ENCODE data around the gene PRSS27.

PRSS27 gene

DNA sequence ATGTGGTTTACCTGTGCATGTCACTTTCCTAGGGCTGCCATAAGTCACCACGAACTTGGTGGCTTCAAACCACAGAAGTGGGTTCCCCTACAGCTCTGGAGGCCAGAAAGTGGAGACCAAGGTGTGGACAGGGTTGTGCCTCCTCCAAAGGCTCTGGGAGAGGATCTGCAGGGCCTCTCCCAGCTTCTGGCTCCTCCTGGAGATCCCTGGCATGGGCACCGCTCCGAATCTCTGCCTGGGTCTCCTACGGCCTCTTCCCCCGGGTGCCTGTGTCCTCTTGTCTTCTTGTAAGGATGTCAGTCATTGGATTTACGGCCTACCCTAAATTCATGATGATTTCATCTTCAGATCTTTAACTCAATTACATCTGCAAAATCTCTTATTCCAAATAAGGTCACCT lies 29.9 kb upstream of the PRSS27 start:
- no peak for DNase-seq

DNA sequence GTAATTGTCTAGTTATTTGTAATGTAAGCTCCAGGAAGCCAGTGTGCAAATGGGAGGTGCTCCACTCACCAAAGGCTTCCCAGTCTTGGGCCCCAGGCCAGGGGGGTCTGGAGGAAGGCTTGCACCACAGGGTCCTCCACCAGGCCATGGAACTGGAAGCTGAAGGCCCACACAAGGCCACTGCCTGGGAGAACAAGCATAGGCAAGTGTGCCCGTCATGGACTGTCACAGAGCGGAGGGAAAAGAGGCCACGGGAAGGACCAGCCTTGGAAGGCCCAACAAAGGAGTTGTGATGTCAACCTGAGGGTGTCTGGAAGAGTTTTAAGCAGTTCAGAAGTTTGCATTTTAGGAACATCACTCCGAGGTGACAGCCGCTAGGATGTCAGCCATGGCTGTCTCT lies 29.5 kb upstream of the PRSS27 start:
- no peak for DNase-seq

DNA sequence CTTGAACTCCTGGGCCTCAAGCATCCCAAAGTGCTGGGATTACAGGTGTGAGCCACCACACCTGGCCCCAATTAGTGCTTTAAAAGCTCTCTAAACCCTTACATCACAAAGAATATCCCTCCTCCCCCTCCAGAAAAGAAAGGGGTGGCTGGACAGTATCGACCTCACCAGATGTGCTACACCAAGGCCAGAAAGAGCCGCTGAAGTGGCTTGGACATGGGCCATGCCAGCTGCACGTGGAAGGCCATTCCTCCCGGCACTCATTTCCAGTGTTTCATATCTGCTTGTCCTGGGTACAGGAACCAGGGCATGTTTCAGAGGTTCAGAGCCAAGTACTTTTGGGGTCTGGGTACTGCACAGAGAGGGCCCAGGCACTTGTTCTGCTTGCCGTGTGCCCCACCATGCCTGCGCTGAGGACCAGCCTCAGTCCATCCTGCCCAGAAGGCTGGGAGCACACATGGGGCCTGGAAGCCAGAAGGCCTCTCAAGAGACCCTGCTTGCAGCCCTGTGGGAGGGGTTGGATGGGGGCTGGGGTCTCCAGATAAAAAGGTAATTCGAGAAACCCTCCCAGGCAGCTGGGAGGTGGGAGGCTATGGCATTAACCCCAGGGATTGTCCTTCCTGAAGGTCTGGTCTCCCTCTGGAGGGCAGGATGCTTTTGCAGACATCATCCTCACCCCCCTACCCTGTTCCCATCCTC lies 28.9 kb upstream of the PRSS27 start:
- no peak for DNase-seq

DNA sequence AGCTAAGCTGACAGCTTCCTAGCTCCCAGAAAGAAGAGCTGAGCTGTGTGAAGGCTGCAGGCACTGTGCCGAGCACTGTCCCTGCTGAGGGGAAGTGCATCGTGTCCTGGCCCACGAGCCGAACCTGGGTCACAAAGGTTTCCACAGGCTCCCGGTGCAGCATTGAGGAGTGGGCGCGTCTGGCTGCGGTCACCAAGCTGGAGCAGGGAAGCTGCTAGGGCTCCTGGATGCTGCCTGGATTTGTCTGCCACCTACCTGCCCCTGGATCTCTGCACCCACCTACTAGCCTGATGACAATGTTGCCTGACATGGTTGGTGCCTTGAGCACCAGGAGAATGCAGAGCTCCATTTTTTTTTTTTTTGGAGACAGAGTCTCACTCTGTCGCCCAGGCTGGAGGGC lies 25.9 kb upstream of the PRSS27 start:
- no peak for DNase-seq

DNA sequence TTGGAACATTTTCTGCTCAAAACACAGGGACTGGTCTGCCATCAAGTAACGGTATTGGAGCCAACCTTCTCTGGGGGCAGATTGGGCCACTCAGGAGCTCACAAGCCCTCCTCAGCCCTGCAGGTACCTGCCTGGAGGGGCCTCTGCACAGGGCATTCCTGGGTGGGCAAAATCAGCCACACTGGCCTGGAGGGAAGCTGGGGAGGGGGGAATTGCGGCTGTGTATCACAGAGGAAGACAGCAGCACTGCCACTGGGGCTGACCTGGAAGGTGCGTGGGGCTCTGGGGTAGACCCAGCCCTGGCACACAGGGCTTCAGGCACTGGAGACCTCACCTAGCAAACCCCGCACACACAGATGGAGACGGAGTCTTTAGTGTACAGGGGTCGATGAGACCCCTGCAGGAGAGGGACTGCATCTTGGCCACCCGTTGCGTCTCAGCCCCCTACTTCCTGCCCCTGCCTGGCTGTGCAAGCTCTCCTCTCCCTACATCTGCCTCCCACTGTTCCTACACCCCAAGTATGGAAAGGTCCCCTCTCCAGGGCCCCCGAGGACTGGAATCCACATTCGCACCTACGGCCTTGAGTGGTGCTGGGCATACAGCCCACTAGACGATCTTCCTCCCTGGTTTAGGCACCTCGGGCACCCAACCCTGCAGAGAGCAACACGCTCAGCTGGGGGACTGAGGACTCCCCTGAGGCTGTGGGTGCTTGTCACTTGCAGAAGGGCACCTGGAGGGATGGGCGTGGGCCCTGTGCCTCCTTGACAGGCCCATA lies 25.3 kb upstream of the PRSS27 start:
- DNase-seq = no peak

DNA sequence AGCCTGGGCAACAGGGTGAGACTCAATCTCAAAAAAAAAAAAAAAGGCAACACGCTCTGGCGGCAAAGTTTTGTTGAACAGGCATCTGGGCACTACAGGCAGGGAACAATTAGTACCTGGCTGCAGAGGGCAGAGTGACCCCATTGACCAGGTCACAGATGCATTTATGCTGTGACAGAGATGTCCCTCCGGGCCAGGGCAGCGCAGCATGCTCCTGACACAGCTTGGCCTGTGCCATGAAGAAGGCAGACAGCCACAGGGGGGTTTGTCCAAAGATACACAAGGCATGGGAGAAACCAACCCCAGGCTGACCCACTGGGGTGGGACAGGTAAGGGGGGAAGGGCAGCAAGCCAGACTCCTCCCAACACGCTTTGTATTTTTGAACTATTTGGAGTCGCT lies 24.7 kb upstream of the PRSS27 start:
- DNase-seq = no peak

DNA sequence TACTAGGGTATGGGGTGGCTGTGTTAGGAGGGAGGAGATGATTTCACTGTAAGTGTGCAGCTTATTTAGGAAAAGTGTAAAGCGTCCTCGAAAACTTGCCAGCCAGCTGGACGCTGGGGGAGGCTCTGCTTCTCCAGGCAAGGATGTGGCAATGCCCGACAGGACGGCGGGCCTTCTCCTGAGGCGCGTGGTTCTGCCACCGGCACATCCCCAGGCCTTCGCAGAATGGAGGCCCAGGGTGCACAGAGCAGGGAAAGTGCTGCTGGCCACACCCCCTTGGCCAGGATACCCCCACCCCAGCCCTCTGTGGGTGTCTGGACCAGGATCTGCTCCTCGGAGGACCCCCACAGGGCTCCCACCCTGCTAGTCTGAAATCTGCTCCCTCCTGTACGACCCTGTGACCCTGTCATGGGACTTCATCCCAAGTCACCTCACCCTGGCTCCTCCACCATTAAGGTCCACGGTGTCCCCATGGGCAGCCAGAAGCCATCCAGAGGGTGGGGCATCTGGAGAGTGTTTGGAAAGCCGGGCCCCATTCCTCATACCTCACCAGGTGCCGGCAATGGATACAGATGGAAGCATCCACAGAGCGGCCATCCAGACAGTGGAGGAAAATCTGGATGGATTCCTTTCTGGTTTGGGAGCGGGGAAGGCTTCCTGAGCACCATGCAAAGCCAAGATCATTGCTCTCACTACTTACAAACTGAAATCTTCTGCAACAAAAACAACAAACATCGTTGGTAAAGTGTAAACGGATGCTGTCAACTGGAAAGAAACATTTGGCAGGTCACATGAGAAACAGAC lies 23.2 kb upstream of the PRSS27 start:
- no peak for DNase-seq

DNA sequence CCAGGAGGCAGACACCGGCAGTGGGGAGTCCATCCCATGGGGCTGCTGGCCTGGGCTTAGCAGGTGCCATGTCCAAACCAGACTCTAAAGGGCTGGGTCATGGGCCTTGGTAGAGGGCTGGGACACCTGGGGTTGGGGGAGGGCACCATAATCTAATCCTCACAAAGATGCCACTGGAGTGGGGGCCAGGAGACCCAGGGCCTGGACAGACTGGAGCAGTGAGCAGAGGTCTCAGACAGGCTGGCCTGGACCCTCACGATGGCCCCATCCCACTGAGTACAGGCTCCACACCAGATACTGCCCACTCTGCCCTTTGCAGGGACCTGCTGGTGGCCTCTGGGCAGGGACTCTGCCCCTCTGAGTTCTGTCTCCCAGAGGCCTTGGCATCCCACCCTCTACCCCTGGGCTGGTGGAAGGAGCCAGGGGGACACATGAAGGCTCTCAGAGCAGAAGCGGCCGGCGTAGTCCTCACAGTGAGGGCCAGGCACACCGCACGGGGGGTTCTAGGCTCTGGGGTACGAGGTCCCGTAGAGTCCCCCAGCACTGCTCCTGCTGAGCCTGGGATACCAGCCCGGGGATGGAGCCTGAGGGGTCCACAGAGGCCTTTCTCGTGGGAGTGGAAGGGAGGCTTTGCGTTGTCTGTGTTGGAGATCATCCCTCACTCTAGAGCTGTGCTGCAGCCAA lies 22.4 kb upstream of the PRSS27 start:
- no peak for DNase-seq

DNA sequence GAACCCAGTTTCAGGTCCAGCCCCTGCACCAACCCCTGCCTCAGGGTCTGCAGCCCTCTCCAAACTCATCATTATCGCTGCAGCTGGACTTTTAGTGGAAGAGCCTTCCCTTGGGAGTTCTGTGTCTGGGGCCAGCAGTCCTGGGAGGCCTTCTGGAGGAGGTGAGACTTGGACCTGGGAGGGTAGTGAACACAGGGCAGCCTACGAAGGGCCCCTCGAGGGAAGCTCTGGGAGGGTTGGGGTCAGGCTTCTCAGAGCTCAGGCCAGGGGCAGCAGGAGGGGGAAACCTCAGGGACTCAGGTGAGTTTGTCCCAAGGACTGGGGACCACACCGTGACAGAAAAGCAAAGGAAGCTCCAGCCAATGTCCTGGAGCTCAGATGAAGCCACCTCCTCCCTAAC lies 21.1 kb upstream of the PRSS27 start:
- no peak for DNase-seq

DNA sequence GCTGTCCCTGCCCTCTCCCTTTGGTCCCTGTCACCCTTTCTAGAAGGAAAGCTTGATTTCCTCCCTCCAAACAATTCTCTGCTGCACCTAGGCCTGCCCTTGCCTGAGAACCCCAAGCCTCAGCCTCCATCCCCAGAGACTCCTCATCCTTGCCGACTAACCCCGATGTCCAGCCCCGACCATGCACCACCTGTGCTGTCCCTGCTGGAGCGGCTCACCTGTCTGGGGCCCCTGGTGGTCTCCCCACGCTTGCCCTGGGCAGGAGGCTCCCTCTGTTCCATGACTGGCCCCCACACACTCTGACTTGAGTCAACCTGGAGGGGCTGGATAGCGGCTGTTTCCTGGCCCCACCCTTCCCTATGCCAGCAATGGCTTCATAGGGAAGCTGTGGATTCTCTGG lies 20.5 kb upstream of the PRSS27 start:
- DNase-seq = no peak

DNA sequence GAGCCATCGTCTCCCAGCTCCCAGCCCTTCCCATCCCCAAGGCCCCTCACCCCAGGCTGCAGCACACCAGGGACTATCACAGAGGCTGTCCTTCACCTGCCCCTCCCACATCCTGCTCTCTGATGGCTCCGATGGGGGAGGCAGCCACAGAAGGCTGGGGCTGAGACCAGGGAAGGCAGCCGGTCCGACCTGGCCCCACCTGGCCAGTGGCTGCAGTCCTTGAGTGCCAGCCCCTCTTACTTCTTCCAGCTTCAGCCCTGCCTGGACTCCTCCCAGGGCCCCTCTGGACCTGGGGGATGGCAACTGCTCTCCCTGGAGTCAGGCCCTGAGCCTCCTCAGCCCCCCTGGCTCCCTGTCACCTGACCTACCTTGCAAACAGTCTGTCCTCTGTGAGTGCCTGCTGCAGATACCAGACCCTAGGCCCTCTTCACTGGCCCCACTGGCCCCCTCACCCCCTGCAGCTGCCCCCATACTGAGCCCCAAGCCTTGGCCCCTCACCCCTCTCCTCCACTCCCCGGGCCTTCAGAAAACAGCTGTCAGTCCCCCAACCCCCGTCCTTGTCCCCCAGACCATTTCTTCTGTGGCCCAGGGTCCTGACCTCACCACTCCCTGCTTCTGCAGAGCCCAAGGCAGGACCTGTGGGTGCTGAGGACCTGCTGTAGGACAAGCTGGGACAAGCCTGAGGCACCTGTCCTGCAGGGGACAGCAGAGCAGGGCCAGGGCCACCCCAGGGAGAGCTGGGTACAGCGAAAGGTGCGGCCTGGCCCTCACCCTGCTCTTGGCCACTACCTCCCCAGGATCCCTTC lies 19.8 kb upstream of the PRSS27 start:
- no peak for DNase-seq

DNA sequence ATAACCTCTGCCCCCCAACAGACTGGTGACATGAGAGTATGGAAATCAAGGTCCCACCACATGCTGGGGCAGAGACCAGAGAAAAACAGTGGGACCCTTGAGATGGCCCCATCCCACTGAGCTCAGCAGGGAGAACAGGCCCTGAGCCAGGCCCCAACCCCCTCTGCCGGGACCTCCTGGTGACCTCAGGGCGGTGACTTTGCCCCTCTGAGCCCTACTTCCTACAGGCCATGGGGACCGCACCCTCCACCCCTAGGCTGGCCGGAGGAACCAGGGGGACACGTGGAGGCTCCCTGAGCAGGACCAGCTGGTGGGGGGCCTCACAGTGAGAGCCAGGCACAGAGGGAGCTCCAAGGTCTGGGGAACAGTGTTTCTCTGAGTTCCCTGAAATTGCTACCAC lies 18.6 kb upstream of the PRSS27 start:
- DNase-seq = no peak

DNA sequence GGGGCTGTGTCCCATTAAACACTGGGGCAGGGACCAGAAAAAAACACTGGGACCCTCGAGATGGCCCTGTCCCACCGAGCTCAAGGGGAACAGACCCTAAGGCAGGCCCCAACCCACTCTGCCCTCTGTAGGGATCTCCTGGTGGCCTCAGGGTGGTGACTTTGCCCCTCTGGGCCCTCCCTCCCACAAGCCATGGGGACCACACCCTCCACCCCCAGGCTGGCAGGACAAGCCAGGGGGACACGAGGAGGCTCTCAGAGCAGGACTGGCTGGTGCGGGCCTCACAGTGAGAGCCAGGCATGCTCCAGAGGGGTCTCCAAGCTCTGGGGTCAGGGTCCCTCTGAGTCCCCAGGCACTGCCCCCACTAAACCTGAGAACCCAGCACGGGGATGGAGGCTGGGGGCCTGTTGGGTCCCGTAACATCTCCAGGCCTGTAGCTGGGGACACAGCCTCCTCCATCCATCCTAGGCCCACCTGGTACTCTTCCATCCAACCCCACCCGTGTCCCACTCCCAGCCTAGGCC lies 17.9 kb upstream of the PRSS27 start:
- no peak for DNase-seq

DNA sequence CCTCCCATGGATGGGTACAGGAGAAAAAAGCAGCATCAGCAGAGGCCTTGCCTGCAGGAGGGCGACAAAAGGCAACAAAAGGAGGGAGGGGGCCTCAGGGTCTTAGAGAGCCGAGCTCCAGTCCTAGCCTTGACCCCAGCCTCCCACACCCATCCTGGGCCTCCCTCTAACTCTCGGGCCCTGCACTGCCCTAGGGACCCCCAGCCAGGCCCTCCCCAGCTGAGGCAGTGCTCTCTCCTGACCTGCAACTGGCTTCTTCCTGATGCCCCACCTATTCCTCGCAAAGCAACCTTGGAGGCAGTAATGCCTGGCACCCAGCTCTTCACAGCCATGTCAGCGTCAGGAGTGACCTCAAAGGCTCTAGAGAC lies 17.2 kb upstream of the PRSS27 start:
- DNase-seq = no peak

DNA sequence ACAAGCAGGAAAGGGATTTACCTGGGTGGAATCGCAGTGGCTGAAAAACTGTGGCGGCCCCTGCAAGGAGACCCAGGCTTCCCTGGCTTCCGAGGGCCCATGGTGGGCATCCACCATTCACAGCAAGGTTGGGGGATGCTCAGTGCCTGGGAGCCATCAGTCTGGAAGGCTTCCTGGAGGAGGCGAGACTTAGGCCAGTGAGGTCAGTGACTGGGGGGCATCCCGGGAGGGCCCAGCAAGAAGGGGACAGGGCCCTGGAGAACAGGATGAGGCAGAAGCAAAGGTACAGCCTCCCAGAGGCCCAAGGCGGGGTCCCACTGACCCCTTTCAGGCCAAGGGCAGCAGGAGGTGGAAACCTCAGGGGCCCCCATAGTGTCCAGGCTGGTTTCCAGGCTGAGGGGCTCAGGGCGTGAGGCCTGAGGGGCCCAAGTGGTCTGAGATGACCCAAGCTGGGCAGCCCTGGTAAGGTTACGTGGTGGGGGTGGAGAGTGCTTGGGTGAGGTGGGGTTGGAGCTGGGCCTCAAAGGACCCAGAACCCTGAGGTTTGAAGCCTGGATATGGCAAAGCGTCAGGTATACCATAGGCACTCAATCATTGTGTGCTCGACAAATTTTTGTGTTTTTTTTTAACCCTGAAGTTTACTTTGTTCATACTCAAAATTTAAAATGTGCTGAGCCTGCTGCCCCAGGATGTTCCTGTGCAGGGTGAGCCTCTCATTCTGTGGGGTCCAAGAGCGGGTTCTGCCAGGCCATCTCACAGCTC lies 16.6 kb upstream of the PRSS27 start:
- DNase-seq = no peak

DNA sequence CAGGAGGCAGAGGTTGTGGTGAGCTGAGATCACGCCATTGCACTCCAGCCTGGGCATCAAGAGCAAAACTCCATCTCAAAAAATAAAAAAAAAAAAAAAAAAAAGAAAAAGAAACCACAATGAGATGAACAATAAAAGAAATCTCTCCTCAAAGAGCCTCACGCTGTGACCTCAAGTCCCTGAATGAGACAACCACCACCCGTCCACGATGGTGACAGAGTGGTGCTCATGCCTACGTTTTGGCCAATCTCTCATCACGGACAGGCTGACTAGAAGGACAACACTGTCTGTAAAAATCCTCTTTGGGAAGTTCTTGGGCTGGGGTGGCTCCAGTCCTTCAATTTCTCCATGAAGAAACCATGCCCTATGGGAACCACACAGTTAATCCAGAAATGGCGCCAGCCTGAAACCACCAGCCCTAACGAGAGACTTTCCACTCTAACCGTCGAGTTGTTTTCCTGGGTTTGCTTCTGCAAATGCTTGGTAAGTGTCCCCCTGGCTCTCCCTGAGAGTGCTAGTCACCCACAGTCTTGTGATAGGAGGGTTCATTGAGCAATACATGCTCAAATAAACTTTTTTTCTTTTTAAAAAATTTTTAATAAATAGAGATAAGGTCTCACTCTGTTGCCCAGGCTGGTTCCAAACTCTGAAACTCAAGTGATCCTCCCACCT lies 15.0 kb upstream of the PRSS27 start:
- no peak for DNase-seq

DNA sequence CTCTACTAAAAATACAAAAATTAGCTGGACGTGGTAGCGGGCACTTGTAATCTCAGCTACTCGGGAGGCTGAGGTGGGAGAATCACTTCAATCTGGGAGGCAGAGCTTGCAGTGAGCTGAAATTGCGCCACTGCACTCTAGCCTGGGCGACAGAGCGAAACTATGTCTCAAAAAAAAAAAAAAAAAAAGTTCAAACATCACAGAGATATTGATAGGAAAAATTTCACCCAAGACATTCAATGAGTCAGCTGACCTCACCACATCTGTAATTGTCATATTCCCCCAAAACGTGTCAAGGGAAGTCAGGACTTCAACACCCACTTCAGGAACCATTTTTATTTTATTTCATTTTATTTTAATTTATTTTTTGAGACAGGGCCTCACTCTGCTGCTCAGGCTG lies 8.0 kb upstream of the PRSS27 start:
- DNase-seq = no peak

DNA sequence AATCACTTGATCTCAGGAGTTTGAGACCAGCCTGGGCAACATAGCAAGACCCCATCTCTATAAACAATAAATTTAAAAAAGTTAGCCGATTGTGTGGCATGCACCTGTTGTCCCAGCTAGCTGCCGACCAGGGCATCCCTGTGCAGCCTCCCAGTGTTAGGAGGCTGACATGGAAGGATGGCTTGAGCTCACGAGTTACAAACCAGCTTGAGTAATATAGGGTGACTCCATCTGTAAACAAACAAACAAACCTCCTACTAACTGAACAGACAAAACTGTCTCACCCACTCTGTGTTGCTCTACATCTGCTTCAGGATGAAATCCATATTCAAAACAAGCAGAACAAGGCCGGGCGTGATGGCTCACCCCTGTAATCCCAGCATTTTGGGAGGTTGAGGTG lies 6.9 kb upstream of the PRSS27 start:
- DNase-seq = no peak

DNA sequence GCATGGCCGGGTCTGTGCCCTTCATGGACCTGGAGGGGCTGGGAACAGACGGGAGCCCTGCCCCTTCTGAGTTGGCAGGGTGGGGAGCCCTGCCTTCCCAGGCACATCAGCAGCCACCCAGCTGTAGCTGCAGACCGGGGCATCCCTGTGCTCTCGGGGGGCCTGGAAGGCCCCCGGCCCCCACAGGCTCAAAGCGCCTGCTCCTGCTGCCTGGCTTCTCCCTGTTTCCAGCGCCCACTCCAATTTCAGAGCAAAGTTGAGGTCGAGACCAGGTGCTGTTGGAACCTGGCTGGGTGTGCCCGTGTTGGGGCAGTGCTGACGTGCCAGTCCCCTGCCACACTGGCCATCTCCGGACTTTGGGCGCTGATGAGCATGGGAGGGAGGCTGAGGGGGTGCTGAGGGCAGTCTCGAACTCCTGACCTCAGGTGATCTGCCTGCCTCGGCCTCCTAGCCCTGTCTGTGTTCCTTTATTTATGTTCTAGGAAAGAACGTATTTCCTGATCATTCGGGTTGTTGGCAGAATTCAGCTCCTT lies 4.9 kb upstream of the PRSS27 start:
- no peak for DNase-seq

DNA sequence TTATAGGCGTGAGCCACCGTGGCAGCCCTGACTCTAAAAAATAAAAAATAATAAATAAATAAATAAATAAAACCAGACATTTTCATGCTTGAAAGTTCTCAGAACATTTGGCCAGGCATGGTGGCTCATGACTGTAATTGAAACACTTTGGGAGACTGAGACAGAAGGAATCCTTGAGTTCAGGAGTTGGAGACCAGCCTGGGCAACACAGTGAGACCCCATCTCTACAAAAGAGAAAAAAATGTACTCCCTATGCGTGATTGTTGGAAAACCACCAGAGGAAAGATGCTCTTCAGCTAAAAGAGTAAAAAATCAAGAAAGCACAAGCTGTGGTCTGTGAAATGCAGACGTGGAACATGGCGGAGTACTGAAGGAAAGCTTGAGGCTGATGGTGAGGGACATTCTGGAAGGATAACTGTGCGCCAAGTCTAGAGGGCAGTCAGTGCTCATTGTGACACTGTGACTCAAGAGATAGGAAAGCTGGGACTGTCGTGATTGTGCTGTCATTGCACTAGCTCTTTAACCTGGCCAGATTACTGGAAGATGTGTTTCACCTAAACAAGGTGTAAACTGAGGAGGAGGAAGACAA lies 4.2 kb upstream of the PRSS27 start:
- DNase-seq = no peak
